GM18520 (cell line): ENCODE measurements around the gene ESR1.
"Not testable (repeated sequence)": the region's sequence is repeated elsewhere in the genome, so short reads cannot be mapped to it uniquely, and the experiment has no call there.

Source experiments
- ATAC-seq: cut with Tn5 transposase; IDR thresholded peaks from one replicate; pipeline ENCODE4 v1.9.1; 2021; ENCODE audit not compliant: unreplicated experiment

Gene ESR1

DNA sequence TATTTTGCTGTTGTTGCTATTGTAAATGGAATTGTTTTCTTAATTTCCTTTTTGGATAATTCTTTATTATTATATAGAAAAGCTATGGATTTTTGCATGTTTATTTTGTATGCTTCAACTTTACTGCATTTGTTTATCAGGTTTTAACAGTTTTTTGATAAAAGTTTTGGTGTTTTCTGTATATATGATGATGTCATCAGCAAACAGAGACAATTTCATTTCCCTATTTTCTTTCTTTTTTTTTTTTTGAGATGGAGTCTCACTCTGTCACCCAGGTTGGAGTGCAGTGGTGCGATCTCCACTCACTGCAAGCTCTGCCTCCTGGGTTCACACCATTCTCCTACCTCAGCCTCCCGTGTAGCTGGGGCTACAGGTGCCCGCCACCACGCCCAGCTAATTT, 156.9 kb downstream of the ESR1 start:
- not testable (repeated sequence) for ATAC-seq

DNA sequence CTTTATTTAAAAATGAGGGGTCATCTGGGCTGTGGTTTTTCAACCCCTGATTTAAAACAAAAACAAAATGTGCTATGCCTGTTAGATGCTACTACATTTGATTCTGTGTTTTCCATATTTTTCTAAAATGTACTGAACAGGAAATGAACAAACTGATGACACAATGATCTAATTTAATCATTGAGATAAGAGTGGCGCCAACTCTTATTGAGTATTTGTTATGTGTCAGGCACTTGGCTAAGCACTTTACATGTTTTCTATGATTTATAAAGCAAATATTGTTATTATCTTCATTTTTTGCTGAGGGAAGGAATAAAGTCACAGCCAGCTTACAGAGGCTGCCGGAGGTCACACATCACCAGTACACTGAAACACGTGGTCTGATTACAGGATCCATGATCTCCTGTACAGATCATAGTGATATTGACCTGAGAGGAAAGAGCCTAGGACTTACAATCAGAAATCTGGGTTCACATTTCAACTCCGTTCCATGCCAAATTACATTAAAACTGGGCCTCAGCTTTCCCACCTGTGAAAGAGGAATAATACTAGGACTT, 166.7 kb downstream of the ESR1 start:
- ATAC-seq: no peak

DNA sequence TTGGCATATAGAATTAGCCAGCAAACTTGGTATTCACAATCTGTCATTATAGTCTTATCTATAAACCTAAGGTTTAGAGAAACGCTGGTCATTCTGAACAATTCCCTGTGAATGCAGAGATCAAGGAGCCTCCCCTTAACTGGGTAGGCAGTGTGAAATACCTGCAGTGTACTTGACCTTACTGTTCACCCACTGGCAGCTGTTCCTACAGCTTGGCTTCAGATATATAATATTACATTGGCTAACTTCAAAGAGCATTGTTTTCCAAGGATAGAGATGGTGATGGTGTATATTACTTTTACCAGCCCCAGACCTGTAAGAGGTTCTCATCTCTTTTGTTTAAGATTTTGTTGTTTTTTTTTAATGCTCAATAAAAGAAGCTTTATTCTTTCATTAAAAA, 168.3 kb downstream of the ESR1 start:
- ATAC-seq: no peak

GRCh38 chr6:151988199-151988598, 180.7 kb downstream of the ESR1 start:
- ATAC-seq: not testable (repeated sequence)

- no peak for ATAC-seq
Measured at GRCh38 chr6:151992091-151992490, 184.6 kb downstream of the ESR1 start.

DNA sequence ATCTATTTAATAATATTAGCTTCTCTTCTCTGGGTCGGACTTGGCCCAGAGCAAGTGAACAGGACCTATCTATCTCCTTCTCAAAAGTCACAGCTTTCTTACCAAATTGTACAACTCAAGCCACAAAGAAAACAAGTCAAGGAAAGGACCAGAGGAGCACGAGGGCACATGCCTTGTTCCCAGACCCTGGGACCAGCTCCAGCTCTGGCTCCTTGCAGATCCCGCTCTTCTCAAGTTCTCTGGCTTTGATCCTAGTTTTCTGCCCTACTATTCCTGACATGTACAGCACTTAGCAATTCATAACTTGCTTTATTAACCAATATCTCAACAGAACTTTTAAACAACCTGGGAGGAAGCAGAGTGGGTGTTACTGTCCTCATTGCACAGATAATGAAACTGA, 185.9 kb downstream of the ESR1 start:
- no peak for ATAC-seq

GRCh38 chr6:151998784-151999183, 191.3 kb downstream of the ESR1 start:
- no peak for ATAC-seq

DNA sequence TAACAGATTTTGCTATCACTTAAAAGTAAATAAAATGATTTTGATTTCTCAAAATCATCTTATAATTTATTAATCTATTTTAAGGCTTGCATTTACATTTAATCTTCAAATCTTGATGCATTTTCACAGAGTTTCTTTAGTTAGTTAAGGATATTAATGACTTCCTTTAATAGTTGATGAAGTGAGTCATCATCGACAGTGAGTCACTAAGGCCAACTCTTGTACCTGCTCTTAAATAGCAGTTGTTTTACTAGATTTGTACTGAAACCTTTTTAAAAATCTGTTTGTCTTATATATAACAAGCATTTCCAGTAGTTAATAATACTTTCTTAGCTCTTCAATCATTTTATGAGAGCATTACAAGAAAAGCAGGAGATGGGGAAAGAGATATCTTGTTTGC, 191.7 kb downstream of the ESR1 start:
- no peak for ATAC-seq

GRCh38 chr6:152001408-152001807, 193.9 kb downstream of the ESR1 start:
- ATAC-seq: no peak

DNA sequence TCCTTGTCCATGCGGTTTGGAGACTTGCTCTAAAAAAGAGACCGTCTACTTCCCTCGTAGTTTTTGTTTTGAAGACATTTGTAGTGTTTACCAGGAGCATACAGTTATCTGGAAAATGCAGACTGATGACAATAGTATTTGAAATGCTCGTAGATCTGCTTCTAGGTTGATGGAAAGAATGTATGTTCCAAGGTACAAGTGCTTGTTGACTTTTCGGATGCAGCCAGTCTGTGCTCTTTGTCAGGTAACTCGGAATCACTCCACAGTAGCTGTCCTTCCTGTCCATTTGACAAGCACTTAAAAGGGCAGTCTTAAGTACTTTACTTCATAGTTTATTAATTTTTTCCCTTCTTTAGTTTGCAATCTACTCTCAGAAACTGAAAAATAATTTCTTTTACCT, 194.8 kb downstream of the ESR1 start:
- ATAC-seq: no peak

DNA sequence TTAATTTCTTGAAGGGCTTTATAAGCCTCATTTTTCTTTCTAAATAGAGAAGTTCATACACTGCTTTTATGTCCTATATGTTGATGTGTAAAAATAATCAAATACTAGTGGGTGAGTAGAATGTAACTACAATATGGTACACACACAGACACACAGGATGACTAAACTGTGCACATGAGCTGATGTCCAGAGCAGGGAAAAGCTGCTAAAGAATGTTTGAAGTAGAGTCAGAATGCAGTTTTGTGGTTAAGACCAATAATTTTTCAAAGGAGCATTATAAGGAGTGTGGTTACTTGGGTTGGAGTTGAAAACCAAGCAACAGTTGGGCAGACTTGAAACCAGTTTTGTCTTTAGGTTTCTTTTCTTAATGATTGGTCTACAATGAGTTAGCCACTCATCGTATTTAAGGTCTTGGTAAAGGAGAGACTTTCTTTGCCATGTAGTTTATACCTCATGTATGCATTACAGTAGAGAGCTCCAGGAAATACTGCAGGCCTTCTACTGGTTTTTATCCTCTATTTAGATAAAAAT, 196.6 kb downstream of the ESR1 start:
- ATAC-seq: no peak

DNA sequence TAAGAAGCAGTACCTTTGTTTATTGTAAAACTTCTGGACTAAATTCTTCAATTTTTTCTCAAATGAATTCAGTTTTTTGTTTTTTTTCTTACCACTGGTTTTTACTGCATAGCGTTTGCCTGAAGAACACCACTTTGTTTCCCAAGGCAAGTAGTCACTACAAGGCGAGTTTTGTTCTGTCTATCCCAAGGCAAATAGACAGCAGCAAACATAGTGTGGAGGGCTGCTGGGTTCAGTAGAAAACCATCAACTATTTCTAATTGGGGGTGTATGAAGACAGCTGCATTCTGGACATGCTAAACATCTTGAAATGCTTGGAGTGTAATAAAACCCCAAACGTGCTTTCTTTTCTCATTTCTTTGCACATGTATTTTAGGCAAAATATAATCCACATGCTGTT, 197.4 kb downstream of the ESR1 start:
- no peak for ATAC-seq

GRCh38 chr6:152008779-152009178, 201.3 kb downstream of the ESR1 start:
- no peak for ATAC-seq

GRCh38 chr6:152012227-152012626, 204.7 kb downstream of the ESR1 start:
- ATAC-seq: no peak

- no peak for ATAC-seq
Measured at GRCh38 chr6:152018876-152019275, 211.4 kb downstream of the ESR1 start.

DNA sequence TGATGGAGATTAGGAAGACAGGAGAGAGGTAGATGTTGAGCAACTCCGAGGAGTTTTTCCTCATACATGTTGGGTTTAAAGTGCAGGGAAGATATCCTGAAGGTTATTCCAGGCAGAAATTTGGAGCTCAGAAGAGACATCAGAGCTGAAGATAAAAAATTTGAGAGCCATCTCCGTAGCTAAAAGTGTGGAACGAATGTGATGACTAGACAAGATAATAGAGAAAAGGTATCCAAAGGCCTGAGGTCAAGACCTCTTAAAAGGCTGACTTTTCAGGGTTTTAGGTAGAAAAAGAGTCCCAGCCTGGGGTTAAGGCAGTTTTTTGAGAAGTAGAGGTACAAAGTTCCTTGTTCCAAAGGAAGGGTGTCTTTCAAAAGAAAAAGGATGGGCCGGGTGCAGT, 214.8 kb downstream of the ESR1 start:
- no peak for ATAC-seq

- ATAC-seq: no peak
Measured at GRCh38 chr6:152023613-152024012, 216.1 kb downstream of the ESR1 start.

DNA sequence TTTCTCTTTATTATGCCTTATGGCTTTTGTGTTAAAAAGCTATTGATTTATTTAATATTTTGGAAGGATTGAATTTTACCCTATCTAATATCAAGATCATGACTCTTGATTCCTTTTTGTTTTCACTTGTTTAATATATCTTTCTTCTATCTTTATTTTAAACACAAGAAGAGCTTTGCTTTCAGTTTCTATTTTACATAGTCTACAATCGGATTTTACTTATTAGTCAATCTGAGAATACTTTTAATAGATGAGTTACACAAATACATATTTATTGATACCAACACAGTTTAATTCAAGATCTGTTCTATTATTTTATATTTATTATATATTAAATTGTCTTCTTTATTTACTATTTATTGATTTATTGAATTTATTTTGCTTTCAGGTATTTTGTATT, 218.8 kb downstream of the ESR1 start:
- ATAC-seq: no peak

DNA sequence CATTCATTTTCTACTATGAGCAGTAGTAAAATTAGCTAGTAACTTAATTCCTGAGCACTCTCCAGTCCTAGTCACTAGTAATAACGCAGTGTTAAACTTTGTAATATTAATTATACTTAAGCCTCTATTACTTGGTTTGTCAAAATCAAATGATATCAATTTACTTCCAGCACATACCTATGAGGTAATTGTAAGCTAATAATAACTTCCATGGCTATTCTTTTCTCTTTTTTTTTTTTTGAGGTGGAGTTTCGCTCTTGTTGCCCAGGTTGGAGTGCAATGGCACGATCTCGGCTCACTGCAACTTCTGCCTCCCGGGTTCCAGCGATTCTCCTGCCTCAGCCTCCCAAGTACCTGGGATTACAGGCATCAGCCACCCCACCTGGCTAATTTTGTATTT, 219.3 kb downstream of the ESR1 start:
- not testable (repeated sequence) for ATAC-seq

- not testable (repeated sequence) for ATAC-seq
Measured at GRCh38 chr6:152033765-152034164, 226.3 kb downstream of the ESR1 start.

- ATAC-seq: no peak
Measured at GRCh38 chr6:152034631-152035030, 227.1 kb downstream of the ESR1 start.

DNA sequence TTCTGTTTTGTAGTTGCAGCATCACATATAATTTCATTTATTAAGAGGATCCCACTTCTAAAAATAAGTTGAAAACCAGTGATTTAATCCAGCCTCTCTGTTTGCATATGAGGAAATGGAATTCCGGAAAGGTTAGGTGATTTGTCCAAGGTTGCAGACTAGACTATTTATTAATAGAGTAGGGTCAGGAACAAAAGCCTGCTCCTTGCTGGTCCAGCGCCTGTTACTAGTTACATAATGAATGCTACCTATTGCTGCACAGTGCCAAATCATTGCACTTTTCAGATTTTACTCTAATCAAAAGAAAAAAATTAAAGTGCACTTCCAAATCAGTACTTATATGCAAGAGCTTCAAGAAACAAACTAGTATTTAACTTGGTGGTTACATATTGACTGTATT, 238.6 kb downstream of the ESR1 start:
- no peak for ATAC-seq

- ATAC-seq: no peak
Measured at GRCh38 chr6:152048921-152049320, 241.4 kb downstream of the ESR1 start.
